NCI-H748 (cell line): ENCODE measurements around the gene ZNF33B.
"Not testable (repeated sequence)": the region's sequence is repeated elsewhere in the genome, so short reads cannot be mapped to it uniquely, and the experiment has no call there.

ENCODE experiments used
- DNase-seq: peaks from one replicate; lab custom pipeline; 2025; ENCODE audit not compliant: unreplicated experiment; lab: John Stamatoyannopoulos, UW

Gene ZNF33B

DNA sequence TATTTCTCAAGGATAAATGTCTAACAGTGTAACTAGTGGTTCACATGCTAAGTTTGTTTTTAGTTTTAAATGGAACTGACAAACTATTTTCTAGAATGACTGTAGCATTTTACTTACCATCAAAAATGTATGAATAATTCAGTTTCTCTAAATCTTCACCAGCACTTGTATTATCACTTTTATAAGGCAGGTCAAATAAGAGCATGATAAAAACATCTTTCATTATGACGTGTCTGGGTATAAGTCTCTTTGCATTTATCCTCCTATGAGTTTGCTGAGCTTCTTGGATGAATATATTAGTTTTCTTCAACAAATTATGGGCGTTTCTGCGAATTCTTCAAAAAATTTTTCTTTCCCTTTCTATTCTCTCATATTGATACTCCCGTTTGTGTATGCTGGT is 19.9 kb downstream of the ZNF33B start:
- DNase-seq, result no peak

DNA sequence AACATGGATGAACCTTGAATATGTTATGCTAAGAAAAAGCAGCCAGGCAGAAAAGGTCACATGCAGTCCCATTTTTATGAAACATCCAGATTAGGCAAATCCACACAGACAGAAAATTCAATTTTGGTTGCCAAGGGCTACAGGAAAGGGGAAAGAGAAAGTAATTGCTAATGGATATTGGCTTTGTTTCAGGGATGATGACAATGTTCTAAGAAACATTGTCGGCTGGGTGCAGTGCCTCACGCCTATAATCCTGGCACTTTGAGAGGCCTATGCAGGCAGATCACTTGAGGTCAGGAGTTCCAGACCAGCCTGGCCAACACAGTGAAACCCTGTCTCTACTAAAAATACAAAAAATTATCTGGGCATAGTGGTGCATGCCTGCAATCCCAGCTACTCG is 23.0 kb downstream of the ZNF33B start:
- no peak for DNase-seq

DNA sequence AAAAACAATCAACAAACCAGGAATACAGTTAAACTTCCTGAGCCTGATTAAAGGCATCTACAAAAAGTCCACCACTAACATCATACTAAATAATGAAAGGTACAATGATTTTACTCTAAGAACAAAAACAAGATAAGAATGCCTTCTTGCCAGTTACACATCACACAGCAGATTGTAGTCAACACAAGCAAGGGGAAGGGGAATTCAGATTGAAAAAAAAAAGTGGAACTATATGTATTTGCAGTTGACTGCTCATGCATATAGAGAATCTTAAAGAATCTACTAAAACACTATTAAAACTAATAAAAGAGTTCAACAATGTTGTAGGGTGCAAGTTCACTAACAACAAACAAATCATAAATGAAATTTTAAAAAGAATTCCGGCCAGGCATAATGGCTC is 28.5 kb downstream of the ZNF33B start:
- no peak for DNase-seq

DNA sequence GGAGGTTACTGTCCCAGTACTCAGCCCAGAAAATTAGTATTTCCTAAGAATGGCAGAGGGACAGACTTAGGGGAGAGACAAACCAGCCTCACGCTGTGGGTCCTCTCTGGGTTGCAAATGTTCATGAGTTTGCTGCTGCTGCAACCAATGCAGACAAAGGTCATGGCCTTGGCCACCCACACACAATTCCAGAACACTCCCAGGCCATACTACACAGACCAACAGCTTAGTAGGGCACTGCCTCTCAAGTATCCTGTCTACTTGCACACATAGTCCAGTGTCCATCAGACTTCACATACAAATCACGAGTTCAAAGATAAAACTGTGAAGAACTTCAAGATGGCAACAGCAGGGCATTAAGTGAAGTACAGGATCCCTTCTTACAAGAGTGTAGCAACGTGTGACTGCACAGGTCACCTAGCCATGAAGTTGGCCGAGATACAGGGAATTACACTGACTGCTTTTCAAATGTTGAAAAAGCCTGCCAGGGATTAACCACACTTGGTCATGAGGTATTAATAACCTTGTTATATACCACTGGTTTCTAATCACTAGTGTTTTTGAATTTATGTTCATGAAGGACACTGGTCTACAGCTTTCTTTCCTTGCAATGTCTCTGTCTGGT is 40.0 kb downstream of the ZNF33B start:
- no peak for DNase-seq

DNA sequence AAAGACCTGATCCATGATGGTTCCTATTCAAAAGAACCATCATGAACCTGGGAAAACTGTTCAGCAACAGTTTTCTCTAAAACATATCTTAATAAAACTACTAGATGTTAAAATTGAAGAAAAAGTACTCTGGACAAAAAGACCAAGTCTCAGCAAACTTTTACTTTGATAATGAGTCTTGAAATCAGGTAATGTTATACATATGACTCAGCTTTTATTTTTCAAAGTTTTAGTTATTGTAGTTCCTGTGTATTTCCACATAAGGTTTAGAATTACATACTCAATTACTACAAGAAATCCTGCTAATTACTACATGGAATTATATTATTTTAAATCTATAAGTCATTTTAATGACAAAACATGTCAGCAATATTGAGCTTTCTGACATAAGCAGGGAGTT is 42.2 kb downstream of the ZNF33B start:
- DNase-seq, result no peak

DNA sequence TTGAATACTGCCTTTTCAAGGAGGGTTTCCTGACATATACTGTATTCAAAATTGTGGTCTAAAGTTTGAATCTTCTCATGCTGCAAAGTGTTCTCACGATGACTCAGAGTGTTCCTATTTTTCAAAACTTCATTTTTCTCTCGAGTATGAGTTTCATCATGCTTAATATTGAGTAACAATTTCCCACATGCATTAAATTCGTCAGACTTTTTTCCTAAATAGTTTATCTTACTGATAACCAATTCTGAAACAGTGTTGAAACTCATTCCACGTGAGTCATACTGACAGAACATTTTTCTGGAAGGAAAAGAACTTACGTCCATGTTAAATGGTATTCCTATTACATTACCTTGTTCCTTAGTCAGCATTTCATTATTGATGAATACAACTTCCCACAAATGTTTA is 44.1 kb downstream of the ZNF33B start:
- no peak for DNase-seq

DNA sequence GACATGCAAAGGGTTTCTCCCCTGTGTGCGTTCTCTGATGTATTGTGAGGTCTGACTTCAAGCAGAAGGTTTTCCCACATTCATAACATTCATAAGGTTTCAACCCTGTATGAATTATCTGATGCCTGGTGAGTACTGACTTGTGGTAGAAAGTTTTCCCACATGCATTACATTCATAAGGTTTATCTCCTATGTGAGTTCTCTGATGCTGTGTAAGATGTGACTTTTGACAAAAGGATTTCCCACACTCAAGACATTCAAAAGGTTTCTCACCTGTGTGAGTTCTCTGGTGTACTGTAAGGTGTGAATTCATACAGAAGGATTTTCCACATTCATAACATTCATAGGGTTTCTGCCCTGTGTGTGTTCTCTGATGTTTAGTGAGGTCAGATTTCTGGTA is 45.1 kb downstream of the ZNF33B start:
- DNase-seq, result no peak

DNA sequence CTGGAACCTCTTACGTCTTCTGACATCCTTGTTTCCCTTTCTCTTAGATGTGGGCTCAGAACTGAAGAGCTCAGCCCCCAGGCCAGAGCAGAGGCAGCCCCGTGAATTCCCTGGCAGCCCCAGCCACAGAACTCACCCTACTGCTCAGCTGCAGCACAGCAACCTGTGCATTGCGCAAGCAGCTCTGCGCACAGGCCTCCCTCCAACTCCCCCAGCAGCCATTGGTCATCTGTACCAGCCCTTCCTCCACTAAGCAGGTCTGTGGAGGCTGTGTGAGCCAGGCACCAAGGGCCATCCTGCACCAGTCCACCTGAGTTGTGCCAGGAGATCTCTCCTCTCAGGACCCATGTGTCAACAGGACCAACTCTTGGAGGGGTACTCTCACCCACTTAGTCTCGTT is 54.5 kb downstream of the ZNF33B start:
- no peak for DNase-seq

DNA sequence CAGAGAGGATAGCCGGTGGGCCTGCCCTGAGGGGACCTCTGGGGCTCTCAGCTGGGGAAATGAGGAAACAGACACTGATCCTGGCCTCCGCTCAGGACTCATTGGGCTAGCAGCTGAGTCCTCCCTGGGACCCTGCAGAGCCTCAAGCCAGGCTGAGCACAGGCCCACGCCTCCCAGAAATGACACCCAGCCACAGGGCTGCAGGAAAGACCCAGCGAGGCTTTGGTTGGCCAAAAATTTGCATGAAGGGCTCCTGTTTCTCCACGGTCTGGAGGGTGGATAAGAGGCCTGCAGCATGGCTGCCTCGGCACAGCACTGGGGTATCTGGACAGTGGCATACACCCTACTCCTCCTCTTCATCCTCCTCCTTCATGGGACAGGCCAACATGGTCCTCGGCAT is 60.4 kb downstream of the ZNF33B start:
- DNase-seq, result no peak

DNA sequence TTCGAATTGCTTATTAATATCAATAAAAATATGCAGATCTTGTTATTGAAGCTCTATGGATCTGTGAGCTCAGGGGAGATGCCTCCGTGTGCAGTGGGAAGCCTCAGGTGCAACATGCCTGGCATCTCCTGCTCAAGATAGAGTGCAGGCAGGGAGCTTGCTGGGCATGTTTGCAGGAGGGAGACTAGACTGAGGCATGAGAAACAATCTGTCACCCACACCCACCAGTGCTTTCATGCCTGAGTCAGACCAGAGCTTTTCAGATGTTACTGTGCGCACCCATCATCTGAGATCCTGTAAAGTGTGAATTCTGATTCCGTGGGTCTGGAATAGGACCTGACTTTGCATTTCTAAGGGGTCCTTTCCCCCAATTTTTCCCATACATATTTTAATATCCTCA is 62.0 kb downstream of the ZNF33B start:
- DNase-seq, result no peak

DNA sequence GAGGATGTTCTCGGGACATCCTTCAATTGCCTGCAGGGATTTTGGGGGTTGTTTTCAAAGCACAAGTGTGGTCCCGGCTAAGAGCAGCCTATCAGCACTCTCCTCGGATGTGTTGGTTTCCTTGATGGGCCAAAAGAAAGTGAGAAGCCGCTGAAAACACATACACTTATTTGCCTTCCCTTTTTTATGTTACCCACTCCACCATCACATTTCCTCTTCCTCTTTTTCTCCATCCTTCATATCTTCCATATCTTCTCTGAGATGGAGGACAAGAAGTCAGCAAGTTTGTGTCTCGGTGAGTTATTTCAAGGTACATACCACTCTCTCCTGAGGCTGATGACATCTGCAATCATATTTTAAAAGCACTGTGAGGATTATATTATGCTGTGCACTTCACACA is 64.0 kb downstream of the ZNF33B start:
- no peak for DNase-seq

DNA sequence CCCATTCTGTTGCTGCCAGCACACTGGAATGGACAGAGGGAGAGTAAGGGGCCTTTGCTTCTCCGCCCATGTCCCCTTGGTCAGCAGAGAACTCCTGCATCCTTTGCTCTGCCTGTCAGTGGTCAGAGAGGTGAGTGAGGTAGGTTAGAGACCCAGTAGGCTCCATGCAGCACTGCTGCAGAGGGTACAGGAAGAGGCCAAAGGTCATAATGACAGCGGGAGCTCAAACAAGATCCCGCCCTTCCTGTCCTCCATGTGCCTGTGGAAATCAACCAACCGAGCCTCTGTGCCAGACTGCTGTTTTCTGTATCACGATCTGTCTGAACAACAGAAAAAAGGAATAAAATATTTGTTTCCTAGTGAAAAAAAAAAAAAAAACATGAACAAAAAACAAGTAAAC is 81.4 kb downstream of the ZNF33B start:
- DNase-seq, result no peak

DNA sequence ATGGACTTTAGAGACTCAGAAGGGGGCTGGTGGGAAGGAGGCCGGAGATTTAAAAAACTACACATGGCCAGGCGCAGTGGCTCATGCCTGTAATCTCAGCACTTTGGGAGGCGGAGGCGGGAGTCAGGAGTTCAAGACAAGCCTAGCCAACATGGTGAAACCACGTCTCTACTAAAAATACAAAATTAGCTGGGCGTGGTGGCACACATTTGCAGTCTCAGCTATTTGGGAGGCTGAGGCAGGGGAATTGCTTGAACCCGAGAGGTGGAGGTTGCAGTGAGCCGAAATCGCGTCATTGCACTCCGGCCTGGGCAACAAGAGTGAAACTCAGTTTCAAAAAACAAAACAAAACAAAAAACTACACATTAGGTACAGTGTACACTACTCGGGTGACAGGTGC is 84.8 kb downstream of the ZNF33B start:
- not testable (repeated sequence) for DNase-seq

DNA sequence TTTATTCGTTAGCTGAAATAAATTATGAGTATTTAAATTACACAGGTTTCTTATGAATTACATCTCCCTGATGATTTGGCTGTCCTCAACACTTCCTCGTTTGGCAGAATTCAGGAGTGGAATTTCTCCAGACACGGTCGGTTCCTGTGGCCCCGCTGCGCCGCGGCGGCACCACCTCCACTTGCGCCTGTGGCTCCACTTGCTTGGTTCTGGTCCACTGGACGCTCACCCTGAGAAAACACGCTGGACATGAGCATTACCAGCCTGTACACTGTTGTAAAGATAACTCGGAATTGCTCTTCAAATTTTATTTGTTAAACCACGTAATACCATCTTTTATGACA is 85.3 kb downstream of the ZNF33B start:
- DNase-seq, result no peak

DNA sequence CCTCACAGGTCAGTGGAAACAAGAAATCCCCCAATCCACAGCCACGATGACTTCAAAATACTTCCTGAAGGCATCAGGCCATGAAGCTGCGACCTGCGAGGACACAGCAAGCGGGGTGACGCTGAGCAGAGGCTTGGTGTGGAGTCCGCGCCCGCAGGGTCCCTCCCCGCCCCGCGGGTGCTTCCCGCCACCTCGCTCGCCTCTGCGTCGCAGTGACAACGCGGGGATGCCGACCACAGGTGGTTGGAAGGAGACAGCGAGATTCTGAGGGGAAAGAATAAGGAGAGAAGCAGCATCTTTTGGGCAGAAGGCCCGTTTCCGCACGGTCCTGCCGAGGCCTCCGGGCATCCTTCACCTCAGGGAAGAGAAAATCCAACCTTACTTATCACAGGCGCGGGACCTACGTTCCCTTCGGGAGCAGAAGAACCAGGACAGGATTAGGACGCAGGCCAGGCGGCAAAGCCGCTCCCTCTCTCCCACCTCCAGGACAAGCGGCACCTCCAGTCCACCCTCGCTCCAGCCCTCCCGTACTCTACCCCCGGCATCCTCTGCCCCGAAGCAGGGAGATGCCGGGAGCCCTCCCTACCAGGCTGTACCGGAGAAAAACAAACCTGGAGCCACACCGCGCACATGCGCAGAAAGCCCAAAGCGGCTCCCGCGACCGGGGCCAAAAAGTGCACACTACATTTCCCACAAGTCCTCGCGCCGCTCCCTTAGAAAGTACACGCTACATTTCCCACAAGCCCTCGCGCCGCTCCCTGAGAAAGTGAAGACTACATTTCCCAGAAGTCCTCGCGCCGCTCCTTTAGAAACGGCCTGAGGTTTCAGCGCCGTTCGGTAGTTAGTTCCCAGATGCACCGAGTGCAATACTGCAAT is 85.9 kb downstream of the ZNF33B start:
- peak; percentile 96 for DNase-seq

DNA sequence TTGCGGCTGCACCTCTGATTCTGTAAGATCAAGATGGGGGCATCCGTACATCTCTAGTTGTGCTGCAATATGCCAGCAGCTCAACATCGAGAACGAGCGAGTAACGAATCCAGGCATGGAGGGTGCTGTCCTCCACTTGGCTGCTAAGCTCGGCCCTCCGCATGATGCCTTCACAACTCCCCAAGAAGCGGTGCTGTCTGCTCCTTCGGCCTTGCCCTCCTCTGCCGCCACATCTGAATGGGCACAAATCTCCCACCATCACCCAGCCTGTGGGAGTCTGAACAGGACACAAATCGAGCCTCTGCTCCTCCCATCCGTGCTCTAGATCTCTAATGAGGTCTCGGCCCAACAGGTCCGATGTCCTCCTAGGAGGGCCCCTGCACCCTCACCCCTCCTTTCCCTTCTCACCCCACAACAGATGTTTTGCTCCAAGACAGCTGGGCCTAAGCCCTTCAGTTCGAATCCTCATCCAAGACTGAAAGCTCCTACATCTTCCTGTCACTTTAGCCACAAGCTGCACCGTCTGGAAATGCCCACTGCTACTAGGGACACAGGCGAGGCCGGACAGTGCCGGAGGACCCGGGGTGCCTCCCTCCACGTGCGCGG is 86.7 kb downstream of the ZNF33B start:
- peak; percentile 39 for DNase-seq

DNA sequence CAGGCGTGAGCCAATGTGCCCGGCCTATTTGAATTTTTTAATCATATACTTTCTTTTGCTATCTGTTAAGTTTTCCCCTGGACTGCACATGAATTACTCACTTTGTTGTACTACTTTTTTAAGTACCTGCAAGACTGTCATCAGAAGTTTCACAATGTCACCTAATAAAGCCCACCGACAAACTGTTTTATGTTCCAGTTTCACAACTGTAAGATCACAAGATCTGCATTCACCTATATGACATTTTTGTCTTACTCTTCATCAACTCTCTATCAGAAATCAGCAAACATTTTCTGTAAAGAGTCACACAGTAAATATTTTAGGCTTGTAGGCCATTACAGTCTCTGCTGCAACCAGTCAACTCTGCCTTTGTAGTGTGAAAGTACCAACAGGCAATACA is 88.5 kb downstream of the ZNF33B start:
- no peak for DNase-seq

DNA sequence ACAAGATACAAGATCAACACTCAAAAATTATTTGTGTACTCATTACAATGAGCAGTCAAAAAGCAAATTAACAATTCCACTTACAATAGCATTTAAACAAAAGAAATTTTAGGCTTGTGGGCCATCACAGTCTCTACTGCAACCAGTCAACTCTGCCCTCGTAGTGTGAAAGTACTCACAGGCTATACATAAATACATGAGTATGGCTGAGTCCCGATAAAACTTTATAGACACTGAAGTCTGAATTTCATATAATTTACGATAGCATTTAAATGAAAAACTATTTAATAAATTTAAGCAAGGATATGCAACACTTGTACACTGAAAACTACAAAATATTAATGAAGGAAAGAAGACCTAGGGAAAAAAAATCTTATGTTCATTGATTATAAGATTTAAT is 90.1 kb downstream of the ZNF33B start:
- no peak for DNase-seq

DNA sequence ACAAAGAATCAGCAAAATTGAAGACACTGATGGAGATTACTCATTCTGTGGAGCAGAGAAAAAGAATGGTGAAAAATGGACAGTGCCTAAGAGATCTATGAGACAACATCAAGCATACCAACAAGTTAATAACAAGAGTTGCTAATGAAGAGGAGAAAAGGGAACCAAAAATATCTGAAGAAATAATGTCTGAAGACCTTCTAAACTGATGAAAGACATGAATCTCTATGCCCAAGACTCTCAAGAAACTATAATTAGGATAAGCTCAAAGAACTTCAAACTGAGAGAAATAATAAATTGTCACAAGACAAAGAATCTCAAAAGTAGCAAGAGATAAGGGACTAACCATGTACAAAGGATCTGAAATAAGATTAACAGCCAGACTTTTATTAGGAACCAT is 93.4 kb downstream of the ZNF33B start:
- no peak for DNase-seq

DNA sequence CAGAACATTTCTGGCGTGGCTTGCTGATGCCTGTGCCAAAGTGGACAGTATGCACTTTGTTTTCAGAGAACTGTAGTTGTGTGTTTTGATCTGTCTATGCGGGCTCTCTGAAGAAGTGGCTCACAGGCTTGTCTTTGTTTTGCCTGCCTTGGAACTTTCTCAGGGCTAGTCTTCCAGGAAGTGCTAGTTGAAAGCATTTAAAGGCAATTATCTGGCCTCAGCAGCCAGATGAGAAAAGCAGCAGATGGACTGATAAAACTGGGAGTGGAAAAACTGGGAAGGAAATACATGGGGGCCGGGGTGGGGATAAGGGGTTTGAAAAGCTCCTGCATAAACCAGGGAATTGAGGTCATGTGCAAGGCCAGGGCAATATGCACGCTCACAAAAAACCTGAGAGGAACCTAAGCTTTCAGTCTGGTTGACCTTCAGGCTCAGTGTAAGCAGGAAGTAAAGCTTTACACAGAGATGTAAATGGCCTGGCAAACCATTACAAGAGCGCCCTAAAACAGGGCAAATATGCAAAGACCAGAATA is 94.5 kb downstream of the ZNF33B start:
- no peak for DNase-seq
